ENCODE measurements around the gene ATF7. TPM values are rescaled to one million over a fixed set of nuclear protein-coding genes. Genes with fewer than 3 reads are reported as not detected.

ATF7 gene
- total RNA-seq = 10 to 100 TPM; 18.9 to 29.6 (median 27.1) TPM
- total RNA-seq (2013) = 17.6 TPM
- 3.6 to 23.5 (median 10.4) reads per million in 29 experiments for total RNA-seq

GRCh38 chr12:53625946-53626701 lies at the start of gene ATF7:
Gene ATF7 (minus strand): TSS chr12:53626382. CDS start chr12:53601000, 25,382 bp downstream.
- no peaks in the 10 kb centered on the region for H3K27me3 Mint-ChIP-seq
- H3K27ac ChIP-seq (ENCODE audit: low read length) = peak within 1 kb of the TSS; percentile 65
- DNase-seq = peak; percentile 91 to 100 (median 96)
- H3K4me3 Mint-ChIP-seq = peak within 1 kb of the TSS; percentile 92 to 98 (median 96)
- no peaks in the 10 kb centered on the region for H3K36me3 ChIP-seq (ENCODE audit: control insufficient read depth in 2 of 2, extremely low read depth in 1 of 2, insufficient read depth in 1 of 2, low read length in 1 of 2)
- no peaks in the 10 kb centered on the region for H3K9me3 ChIP-seq
- H3K4me1 ChIP-seq (ENCODE audit: control insufficient read depth in 1 of 2, extremely low read depth in 1 of 2, insufficient read depth in 2 of 2, low read length in 2 of 2) = peaks cover 15 to 28% of the 10 kb centered on the region in 2 experiments
- H3K4me3 ChIP-seq (ENCODE audit: control insufficient read depth in 1 of 2, extremely low read depth in 1 of 2, low read length in 1 of 2) = peak within 1 kb of the TSS; percentile 71 to 83
- H3K27me3 ChIP-seq (replicated peaks in 1 of 2; ENCODE audit: control insufficient read depth in 2 of 2, extremely low read depth in 1 of 2, insufficient read depth in 2 of 2, low read length in 1 of 2) = peaks cover 0 to 3% of the 10 kb centered on the region in 2 experiments
- 0% methylated on average over 27 of the region's 48 CpGs for WGBS (ENCODE audit: insufficient coverage)
- H3K9me3 Mint-ChIP-seq = no peaks in the 10 kb centered on the region
- POLR2A ChIA-PET = interaction anchor here in 1 of 2 donors (1.1 kb wide), 1 partner anchor 9 kb away, joined by 4 read pairs; no protein-coding TSS in a partner anchor
- peak; percentile 94 to 96 (median 96) for ATAC-seq (replicated peaks in 1 of 4)
- H3K27ac Mint-ChIP-seq = peak within 1 kb of the TSS; percentile 95 to 99
- CTCF ChIA-PET = interaction anchor here (0.5 to 1.0 kb wide), 3 partner anchors 35 to 305 kb away, joined by 4 to 6 read pairs (median 4); partner anchors contain the start of genes AAAS (in 1 of the 2) and ATP5MC2 (in 1 of the 2)
- peaks cover 41 to 51% (median 50%) of the 10 kb centered on the region in 3 donors for H3K4me1 Mint-ChIP-seq
- no peaks in the 10 kb centered on the region for H3K36me3 Mint-ChIP-seq

- no peak for DNase-seq
- POLR2A ChIA-PET = interaction anchor here in 1 of 2 donors (0.5 to 1.1 kb wide), 2 partner anchors 48 to 349 kb away, joined by 3 read pairs; no protein-coding TSS in a partner anchor
- H3K36me3 ChIP-seq (ENCODE audit: control insufficient read depth in 2 of 2, extremely low read depth in 1 of 2, insufficient read depth in 1 of 2, low read length in 1 of 2) = peaks cover 6 to 33% of the 10 kb centered on the region in 2 donors
- no peak for ATAC-seq (replicated peaks in 1 of 4)
- peaks cover 3 to 19% of the 10 kb centered on the region in 2 experiments for H3K27me3 ChIP-seq (replicated peaks in 1 of 2; ENCODE audit: control insufficient read depth in 2 of 2, extremely low read depth in 1 of 2, insufficient read depth in 2 of 2, low read length in 1 of 2)
- peak overlapping the region; percentile 64 to 82 for H3K4me3 ChIP-seq (ENCODE audit: control insufficient read depth in 1 of 2, extremely low read depth in 1 of 2, low read length in 1 of 2)
- Mint-ChIP-seq H3K36me3 (peaks cover 20% of the 10 kb centered on the region), H3K27me3 (peaks cover 13 to 21% of the 10 kb centered on the region in 2 donors), H3K9me3 (no peaks in the 10 kb centered on the region), H3K27ac (peak overlapping the region; percentile 92 to 97), H3K4me3 (peak overlapping the region; percentile 87 to 93 (median 92)), H3K4me1 (peaks cover 20 to 42% (median 41%) of the 10 kb centered on the region in 3 donors)
- peaks cover 19 to 27% of the 10 kb centered on the region in 2 experiments for H3K4me1 ChIP-seq (ENCODE audit: control insufficient read depth in 1 of 2, extremely low read depth in 1 of 2, insufficient read depth in 2 of 2, low read length in 2 of 2)
- H3K9me3 ChIP-seq = no peaks in the 10 kb centered on the region
- WGBS (ENCODE audit: insufficient coverage) = 41% methylated on average over 3 of the region's 8 CpGs
- H3K27ac ChIP-seq (ENCODE audit: low read length) = peak overlapping the region; percentile 55
- CTCF ChIA-PET = interaction anchor here (0.5 to 3.4 kb wide), 15 partner anchors 10 to 517 kb away, joined by 3 to 35 read pairs (median 3); partner anchors contain the start of genes ATF7 (in 1 of the 2), CALCOCO1 (in 1 of the 2), SP1 (in 1 of the 2) and TARBP2 (in 1 of the 2)
Measured at GRCh38 chr12:53674977-53675700, 49.0 kb upstream of the ATF7 start.

- Mint-ChIP-seq H3K4me3 (no peak overlapping the region), H3K4me1 (peaks cover 20 to 40% (median 38%) of the 10 kb centered on the region in 3 donors), H3K9me3 (no peaks in the 10 kb centered on the region), H3K27me3 (no peaks in the 10 kb centered on the region), H3K36me3 (peaks cover 38% of the 10 kb centered on the region), H3K27ac (peak overlapping the region in 1 of 2 donors; percentile 11)
- CTCF ChIA-PET = no interaction called here
- Histone ChIP-seq H3K9me3 (no peaks in the 10 kb centered on the region), H3K27ac (ENCODE audit: low read length) (no peak overlapping the region), H3K36me3 (ENCODE audit: control insufficient read depth in 2 of 2, extremely low read depth in 1 of 2, insufficient read depth in 1 of 2, low read length in 1 of 2) (peaks cover 12 to 68% of the 10 kb centered on the region in 2 donors), H3K27me3 (replicated peaks in 1 of 2; ENCODE audit: control insufficient read depth in 2 of 2, extremely low read depth in 1 of 2, insufficient read depth in 2 of 2, low read length in 1 of 2) (no peaks in the 10 kb centered on the region), H3K4me1 (ENCODE audit: control insufficient read depth in 1 of 2, extremely low read depth in 1 of 2, insufficient read depth in 2 of 2, low read length in 2 of 2) (peaks cover 12 to 13% of the 10 kb centered on the region in 2 experiments), H3K4me3 (ENCODE audit: control insufficient read depth in 1 of 2, extremely low read depth in 1 of 2, low read length in 1 of 2) (no peak overlapping the region)
- POLR2A ChIA-PET = no interaction called here
- no peak for DNase-seq
- no peak for ATAC-seq (replicated peaks in 1 of 4)
Measured at GRCh38 chr12:53670971-53671370, 44.8 kb upstream of the ATF7 start.

GRCh38 chr12:53670308-53670707 lies 44.1 kb upstream of the ATF7 start:
- Histone ChIP-seq H3K4me1 (ENCODE audit: control insufficient read depth in 1 of 2, extremely low read depth in 1 of 2, insufficient read depth in 2 of 2, low read length in 2 of 2) (peaks cover 8 to 10% of the 10 kb centered on the region in 2 experiments), H3K27me3 (replicated peaks in 1 of 2; ENCODE audit: control insufficient read depth in 2 of 2, extremely low read depth in 1 of 2, insufficient read depth in 2 of 2, low read length in 1 of 2) (no peaks in the 10 kb centered on the region), H3K9me3 (no peaks in the 10 kb centered on the region), H3K36me3 (ENCODE audit: control insufficient read depth in 2 of 2, extremely low read depth in 1 of 2, insufficient read depth in 1 of 2, low read length in 1 of 2) (peaks cover 15 to 74% of the 10 kb centered on the region in 2 donors), H3K4me3 (ENCODE audit: control insufficient read depth in 1 of 2, extremely low read depth in 1 of 2, low read length in 1 of 2) (no peak overlapping the region), H3K27ac (ENCODE audit: low read length) (no peak overlapping the region)
- Mint-ChIP-seq H3K27me3 (no peaks in the 10 kb centered on the region), H3K9me3 (no peaks in the 10 kb centered on the region), H3K36me3 (peaks cover 44% of the 10 kb centered on the region), H3K4me3 (no peak overlapping the region), H3K4me1 (peaks cover 16 to 36% (median 32%) of the 10 kb centered on the region in 3 donors), H3K27ac (no peak overlapping the region)
- ChIA-PET CTCF (interaction anchor here in 1 of 2 donors (0.5 kb wide), 1 partner anchor 52 kb away, joined by 6 read pairs; no protein-coding TSS in a partner anchor), POLR2A (no interaction called here)
- no peak for ATAC-seq (replicated peaks in 1 of 4)
- no peak for DNase-seq
- WGBS (ENCODE audit: insufficient coverage) = no CpG with 5 or more reads among the region's 7 CpGs

GRCh38 chr12:53667080-53667479 lies 40.9 kb upstream of the ATF7 start:
- Mint-ChIP-seq H3K4me1 (peaks cover 6 to 12% (median 12%) of the 10 kb centered on the region in 3 donors), H3K27me3 (no peaks in the 10 kb centered on the region), H3K4me3 (no peak overlapping the region), H3K27ac (no peak overlapping the region), H3K36me3 (peaks cover 47% of the 10 kb centered on the region), H3K9me3 (no peaks in the 10 kb centered on the region)
- ChIA-PET CTCF (interaction anchor here in 1 of 2 donors (0.7 kb wide), 1 partner anchor 28 kb away, joined by 3 read pairs; no protein-coding TSS in a partner anchor), POLR2A (no interaction called here)
- no CpG with 5 or more reads among the region's 2 CpGs for WGBS (ENCODE audit: insufficient coverage)
- no peaks in the 10 kb centered on the region for H3K9me3 ChIP-seq
- H3K4me1 ChIP-seq (ENCODE audit: control insufficient read depth in 1 of 2, extremely low read depth in 1 of 2, insufficient read depth in 2 of 2, low read length in 2 of 2) = no peaks in the 10 kb centered on the region
- no peak for DNase-seq
- no peak for ATAC-seq (replicated peaks in 1 of 4)
- no peak overlapping the region for H3K27ac ChIP-seq (ENCODE audit: low read length)
- no peak overlapping the region for H3K4me3 ChIP-seq (ENCODE audit: control insufficient read depth in 1 of 2, extremely low read depth in 1 of 2, low read length in 1 of 2)
- H3K36me3 ChIP-seq (ENCODE audit: control insufficient read depth in 2 of 2, extremely low read depth in 1 of 2, insufficient read depth in 1 of 2, low read length in 1 of 2) = peaks cover 21 to 77% of the 10 kb centered on the region in 2 donors
- H3K27me3 ChIP-seq (replicated peaks in 1 of 2; ENCODE audit: control insufficient read depth in 2 of 2, extremely low read depth in 1 of 2, insufficient read depth in 2 of 2, low read length in 1 of 2) = no peaks in the 10 kb centered on the region

- ChIA-PET POLR2A (no interaction called here), CTCF (interaction anchor here (0.6 to 1.2 kb wide), 2 partner anchors 10 to 86 kb away, joined by 4 to 5 read pairs; no protein-coding TSS in a partner anchor)
- Histone ChIP-seq H3K27ac (ENCODE audit: low read length) (no peak overlapping the region), H3K9me3 (no peaks in the 10 kb centered on the region), H3K27me3 (replicated peaks in 1 of 2; ENCODE audit: control insufficient read depth in 2 of 2, extremely low read depth in 1 of 2, insufficient read depth in 2 of 2, low read length in 1 of 2) (no peaks in the 10 kb centered on the region), H3K4me3 (ENCODE audit: control insufficient read depth in 1 of 2, extremely low read depth in 1 of 2, low read length in 1 of 2) (no peak overlapping the region), H3K4me1 (ENCODE audit: control insufficient read depth in 1 of 2, extremely low read depth in 1 of 2, insufficient read depth in 2 of 2, low read length in 2 of 2) (no peaks in the 10 kb centered on the region), H3K36me3 (ENCODE audit: control insufficient read depth in 2 of 2, extremely low read depth in 1 of 2, insufficient read depth in 1 of 2, low read length in 1 of 2) (peaks cover 15 to 58% of the 10 kb centered on the region in 2 donors)
- no peaks in the 10 kb centered on the region for H3K27me3 Mint-ChIP-seq
- ATAC-seq (replicated peaks in 1 of 4) = no peak
- DNase-seq = no peak
- H3K4me3 Mint-ChIP-seq = no peak overlapping the region
- WGBS (ENCODE audit: insufficient coverage) = 90% methylated on average over 4 of the region's 7 CpGs
- H3K9me3 Mint-ChIP-seq = no peaks in the 10 kb centered on the region
- H3K36me3 Mint-ChIP-seq = peaks cover 37% of the 10 kb centered on the region
- H3K4me1 Mint-ChIP-seq = peaks cover 0 to 3% (median 3%) of the 10 kb centered on the region in 3 donors
- no peak overlapping the region for H3K27ac Mint-ChIP-seq
Measured at GRCh38 chr12:53664936-53665335, 38.8 kb upstream of the ATF7 start.
